CD4-positive, CD25-positive, alpha-beta regulatory T cell (primary cell): ENCODE data around the gene CYTH2. TPM values are rescaled to one million over a fixed set of nuclear protein-coding genes. Genes with fewer than 3 reads are reported as not detected.

ENCODE experiments used
- ATAC-seq, 2 donors: fragments of 150-1000 bp; cut with Tn5 transposase; one replicate each; pipeline ENCODE4 v1.10.0; 2021; ENCODE audit warnings: low read depth in 2 of 2, moderate number of reproducible peaks in 2 of 2, moderate library complexity in 1 of 2
- DNase-seq, 3 donors: peaks; one replicate each; pipeline versions ENCODE4 v3.0.0 to v3.0.0-alpha.2; 2012 to 2022; ENCODE audit warnings: mixed read lengths in 1 of 3
- H3K27ac ChIP-seq: one replicate; pipeline ENCODE4 v1.7.0; 2013; ENCODE audit warnings: mild to moderate bottlenecking, low read length; ENCODE audit not compliant: insufficient read depth, poor library complexity, severe bottlenecking
- H3K27me3 ChIP-seq: one replicate; pipeline ENCODE4 v1.7.0; 2013; ENCODE audit warnings: low read length; ENCODE audit not compliant: control insufficient read depth, insufficient read depth
- H3K36me3 ChIP-seq: one replicate; pipeline ENCODE4 v1.7.0; 2013; ENCODE audit warnings: mild to moderate bottlenecking, low read length, moderate library complexity; ENCODE audit not compliant: control insufficient read depth, insufficient read depth
- H3K4me1 ChIP-seq: 2 replicates; pipeline ENCODE4 v1.7.0; 2013; ENCODE audit warnings: mild to moderate bottlenecking, low read length; ENCODE audit not compliant: insufficient read depth, control insufficient read depth, poor library complexity, severe bottlenecking
- H3K4me3 ChIP-seq: one replicate; pipeline ENCODE4 v1.7.0; 2013; ENCODE audit warnings: low read depth, mild to moderate bottlenecking, low read length, moderate library complexity
- H3K9me3 ChIP-seq, 2 experiments: 1 replicate in 1 of 2; 2 replicates in 1 of 2; pipeline ENCODE4 v1.7.0; 2013; ENCODE audit warnings: low read length in 2 of 2, mild to moderate bottlenecking in 1 of 2, moderate library complexity in 1 of 2; ENCODE audit not compliant: control insufficient read depth in 2 of 2
- H3K27ac Mint-ChIP-seq, 3 donors: one replicate each; pipeline ENCODE4 v1.8.0; 2020 to 2022; ENCODE audit warnings: mild to moderate bottlenecking in 3 of 3, mixed read lengths in 3 of 3, moderate library complexity in 2 of 3
- H3K27me3 Mint-ChIP-seq: one replicate; pipeline ENCODE4 v1.8.0; 2022; ENCODE audit warnings: mild to moderate bottlenecking, mixed read lengths
- H3K36me3 Mint-ChIP-seq: one replicate; pipeline ENCODE4 v1.8.0; 2020; ENCODE audit warnings: mixed read lengths
- H3K4me1 Mint-ChIP-seq, 4 donors: one replicate each; pipeline ENCODE4 v1.8.0; 2020 to 2022; ENCODE audit warnings: mixed read lengths in 4 of 4, mild to moderate bottlenecking in 1 of 4
- H3K4me3 Mint-ChIP-seq, 4 donors: one replicate each; pipeline ENCODE4 v1.8.0; 2020 to 2022; ENCODE audit warnings: mild to moderate bottlenecking in 4 of 4, mixed read lengths in 4 of 4, moderate library complexity in 3 of 4
- H3K9me3 Mint-ChIP-seq, 7 donors: one replicate each; pipeline ENCODE4 v1.8.0; 2020 to 2022; ENCODE audit warnings: mixed read lengths in 7 of 7, mild to moderate bottlenecking in 3 of 7, moderate library complexity in 2 of 7
- polyA plus RNA-seq, 4 donors: library from polyadenylated mRNA; unstranded; fragments of 300-500 nt; fragmentation: Illumina TruSeq; gene quantifications; one replicate each; pipeline ENCODE4 v1.2.3, GENCODE V29; 2021
- total RNA-seq: library from RNA; stranded (reverse); gene quantifications from one replicate; pipeline ENCODE4 v1.2.3, GENCODE V29; 2022

The CYTH2 gene
- total and polyA plus RNA-seq, 5 donors from 2014 or later = 24.2 to 46.7 (median 31.1) TPM

DNA sequence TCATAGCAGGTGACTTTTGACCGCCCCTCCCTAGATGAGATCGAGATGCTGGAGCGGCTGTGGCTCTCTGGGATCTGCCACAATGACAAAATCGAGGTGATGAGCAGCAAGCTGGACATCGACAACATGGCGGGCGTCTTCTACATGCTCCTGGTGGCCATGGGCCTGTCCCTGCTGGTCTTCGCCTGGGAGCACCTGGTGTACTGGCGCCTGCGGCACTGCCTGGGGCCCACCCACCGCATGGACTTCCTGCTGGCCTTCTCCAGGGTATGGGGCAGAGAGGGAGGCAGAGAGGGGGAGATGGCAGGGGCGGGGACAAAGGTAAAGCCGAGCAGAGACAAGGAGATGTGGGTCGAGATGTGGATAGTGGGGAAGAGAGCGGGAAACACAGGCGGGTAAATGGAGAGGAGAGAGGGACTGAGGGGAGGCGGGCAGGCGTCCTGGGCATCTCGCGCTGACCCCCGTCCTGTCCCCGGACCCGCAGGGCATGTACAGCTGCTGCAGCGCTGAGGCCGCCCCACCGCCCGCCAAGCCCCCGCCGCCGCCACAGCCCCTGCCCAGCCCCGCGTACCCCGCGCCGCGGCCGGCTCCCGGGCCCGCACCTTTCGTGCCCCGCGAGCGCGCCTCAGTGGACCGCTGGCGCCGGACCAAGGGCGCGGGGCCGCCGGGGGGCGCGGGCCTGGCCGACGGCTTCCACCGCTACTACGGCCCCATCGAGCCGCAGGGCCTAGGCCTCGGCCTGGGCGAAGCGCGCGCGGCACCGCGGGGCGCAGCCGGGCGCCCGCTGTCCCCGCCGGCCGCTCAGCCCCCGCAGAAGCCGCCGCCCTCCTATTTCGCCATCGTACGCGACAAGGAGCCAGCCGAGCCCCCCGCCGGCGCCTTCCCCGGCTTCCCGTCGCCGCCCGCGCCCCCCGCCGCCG is 26.8 kb upstream of the CYTH2 start:
- Mint-ChIP-seq H3K4me1 (peaks cover 0 to 39% (median 16%) of the 10 kb centered on the region in 4 donors), H3K4me3 (peak overlapping the region in 3 of 4 donors; percentile 58 to 82 (median 67)), H3K27ac (no peak overlapping the region), H3K9me3 (no peaks in the 10 kb centered on the region), H3K27me3 (peaks cover 52% of the 10 kb centered on the region), H3K36me3 (peaks cover 1% of the 10 kb centered on the region)
- peaks cover 28% of the 10 kb centered on the region for H3K4me1 ChIP-seq
- H3K4me3 ChIP-seq = no peak overlapping the region
- H3K27ac ChIP-seq = no peak overlapping the region
- no peak for ATAC-seq
- peaks cover 9% of the 10 kb centered on the region for H3K27me3 ChIP-seq
- H3K36me3 ChIP-seq = peaks cover under 1% of the 10 kb centered on the region
- no peak for DNase-seq
- H3K9me3 ChIP-seq = no peaks in the 10 kb centered on the region

DNA sequence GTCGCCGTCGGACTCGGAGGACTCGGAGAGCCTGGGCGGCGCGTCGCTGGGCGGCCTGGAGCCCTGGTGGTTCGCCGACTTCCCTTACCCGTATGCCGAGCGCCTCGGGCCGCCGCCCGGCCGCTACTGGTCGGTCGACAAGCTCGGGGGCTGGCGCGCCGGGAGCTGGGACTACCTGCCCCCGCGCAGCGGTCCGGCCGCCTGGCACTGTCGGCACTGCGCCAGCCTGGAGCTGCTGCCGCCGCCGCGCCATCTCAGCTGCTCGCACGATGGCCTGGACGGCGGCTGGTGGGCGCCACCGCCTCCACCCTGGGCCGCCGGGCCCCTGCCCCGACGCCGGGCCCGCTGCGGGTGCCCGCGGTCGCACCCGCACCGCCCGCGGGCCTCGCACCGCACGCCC is 25.9 kb upstream of the CYTH2 start:
- peaks cover 9% of the 10 kb centered on the region for H3K36me3 ChIP-seq
- Mint-ChIP-seq H3K27ac (no peak overlapping the region), H3K4me1 (peaks cover under 1 to 46% (median 20%) of the 10 kb centered on the region in 4 donors), H3K27me3 (peaks cover 45% of the 10 kb centered on the region), H3K36me3 (peaks cover 9% of the 10 kb centered on the region), H3K4me3 (no peak overlapping the region), H3K9me3 (no peaks in the 10 kb centered on the region)
- DNase-seq (peak in 1 of 3 donors; percentile 20), ATAC-seq (no peak)
- peaks cover 28% of the 10 kb centered on the region for H3K4me1 ChIP-seq
- peaks cover 8% of the 10 kb centered on the region for H3K27me3 ChIP-seq
- H3K27ac ChIP-seq = no peak overlapping the region
- no peak overlapping the region for H3K4me3 ChIP-seq
- no peaks in the 10 kb centered on the region for H3K9me3 ChIP-seq

DNA sequence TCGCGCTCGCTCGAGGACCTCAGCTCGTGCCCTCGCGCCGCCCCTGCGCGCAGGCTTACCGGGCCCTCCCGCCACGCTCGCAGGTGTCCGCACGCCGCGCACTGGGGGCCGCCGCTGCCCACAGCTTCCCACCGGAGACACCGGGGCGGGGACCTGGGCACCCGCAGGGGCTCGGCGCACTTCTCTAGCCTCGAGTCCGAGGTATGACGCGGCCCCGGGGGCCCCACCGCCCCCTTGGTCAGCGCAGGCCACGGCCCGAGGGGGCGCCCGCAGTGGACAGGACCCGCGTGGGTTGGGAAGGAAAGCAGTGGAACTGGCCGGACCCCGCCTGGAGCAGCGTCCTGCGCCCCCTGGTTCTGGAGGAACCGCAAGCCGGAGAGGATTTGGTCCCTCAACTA is 25.4 kb upstream of the CYTH2 start:
- H3K9me3 Mint-ChIP-seq = no peaks in the 10 kb centered on the region
- H3K9me3 ChIP-seq = no peaks in the 10 kb centered on the region
- peaks cover 40% of the 10 kb centered on the region for H3K27me3 Mint-ChIP-seq
- DNase-seq (no peak), ATAC-seq (no peak)
- H3K4me3 ChIP-seq = no peak overlapping the region
- H3K36me3 ChIP-seq = peaks cover 13% of the 10 kb centered on the region
- no peak overlapping the region for H3K4me3 Mint-ChIP-seq
- H3K4me1 ChIP-seq = peaks cover 28% of the 10 kb centered on the region
- H3K36me3 Mint-ChIP-seq = peaks cover 14% of the 10 kb centered on the region
- H3K4me1 Mint-ChIP-seq = peaks cover 4 to 51% (median 24%) of the 10 kb centered on the region in 4 donors
- no peak overlapping the region for H3K27ac ChIP-seq
- no peak overlapping the region for H3K27ac Mint-ChIP-seq
- peaks cover 8% of the 10 kb centered on the region for H3K27me3 ChIP-seq

DNA sequence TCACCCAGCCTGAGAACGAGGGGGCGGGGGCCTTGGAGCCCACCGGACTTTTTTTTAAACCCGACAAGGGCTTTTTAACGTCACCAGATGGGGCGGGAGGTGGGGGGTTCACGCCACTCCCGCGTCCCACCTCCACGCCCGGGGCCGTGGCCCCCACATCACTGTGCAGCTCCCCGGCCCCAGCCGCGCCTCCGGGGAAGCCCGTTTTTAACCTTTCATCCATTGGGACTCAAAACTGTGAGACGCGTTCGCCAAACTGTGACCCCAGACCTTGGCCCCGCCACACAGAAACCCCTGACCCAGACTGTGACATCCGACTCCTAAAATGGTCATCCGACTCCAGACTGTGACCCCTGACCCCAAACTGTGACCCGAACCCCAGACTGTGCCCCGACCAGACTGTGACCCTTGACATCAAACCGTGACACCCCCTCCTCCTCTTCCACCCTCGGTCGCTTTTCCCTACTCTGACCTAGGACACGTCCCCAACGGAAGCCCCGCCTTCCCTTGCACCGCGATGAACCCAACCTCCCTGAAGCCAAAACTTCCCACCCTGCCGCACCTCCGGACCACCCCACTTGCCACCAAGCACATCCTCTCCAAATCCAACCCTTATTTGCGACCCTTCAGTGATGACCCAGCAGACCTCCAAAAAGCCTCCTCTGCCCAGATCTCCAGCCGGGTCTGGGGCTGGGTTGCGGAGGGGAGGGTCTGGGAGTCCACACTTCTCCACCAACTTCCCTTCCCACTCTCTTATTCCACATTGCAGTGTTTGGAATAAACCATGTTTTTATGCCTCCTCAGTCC is 24.8 kb upstream of the CYTH2 start:
- Mint-ChIP-seq H3K4me3 (peak overlapping the region; percentile 85 to 95 (median 94)), H3K27me3 (peaks cover 40% of the 10 kb centered on the region), H3K4me1 (peaks cover 4 to 51% (median 26%) of the 10 kb centered on the region in 4 donors), H3K36me3 (peaks cover 15% of the 10 kb centered on the region), H3K27ac (peak overlapping the region; percentile 88 to 96 (median 95)), H3K9me3 (no peaks in the 10 kb centered on the region)
- DNase-seq (no peak), ATAC-seq (no peak)
- no peak overlapping the region for H3K27ac ChIP-seq
- peaks cover 19% of the 10 kb centered on the region for H3K36me3 ChIP-seq
- H3K9me3 ChIP-seq = no peaks in the 10 kb centered on the region
- H3K4me1 ChIP-seq = peaks cover 28% of the 10 kb centered on the region
- peaks cover 8% of the 10 kb centered on the region for H3K27me3 ChIP-seq
- peak overlapping the region; percentile 95 for H3K4me3 ChIP-seq

DNA sequence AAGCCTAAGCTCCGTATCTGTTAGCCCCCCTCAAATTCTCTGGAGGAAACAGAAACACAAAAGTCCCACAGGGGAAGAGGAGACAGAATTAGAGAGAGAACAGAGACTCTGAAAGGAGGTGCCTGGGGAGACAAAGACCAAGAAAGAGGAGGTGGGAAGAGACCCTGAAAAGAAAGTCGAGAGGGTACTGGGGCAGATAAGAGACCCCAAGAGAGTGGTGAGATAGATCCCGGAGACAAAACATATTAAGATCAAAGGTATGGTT is 24.3 kb upstream of the CYTH2 start:
- peak overlapping the region; percentile 95 for H3K4me3 ChIP-seq
- peak overlapping the region; percentile 8 to 96 (median 88) for H3K27ac Mint-ChIP-seq
- no peak for DNase-seq

DNA sequence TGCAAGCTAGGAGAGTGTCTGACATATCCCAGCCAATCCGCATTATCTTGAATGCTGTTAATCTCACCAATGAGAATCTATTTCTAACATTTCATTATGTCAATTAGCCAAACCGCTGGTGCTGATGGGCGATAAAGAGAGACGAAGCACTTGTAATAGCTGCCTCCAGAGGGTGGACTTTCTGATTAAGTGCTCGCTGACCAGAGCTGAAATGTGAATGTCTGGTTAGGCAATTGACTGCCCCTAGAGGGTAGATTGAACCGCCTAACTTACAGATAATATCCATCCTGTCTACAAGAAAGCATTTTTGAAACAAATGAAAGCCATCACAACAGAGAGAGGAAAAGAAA is 23.9 kb upstream of the CYTH2 start:
- H3K4me1 ChIP-seq = peaks cover 28% of the 10 kb centered on the region
- DNase-seq = no peak
- no peaks in the 10 kb centered on the region for H3K9me3 ChIP-seq
- H3K4me3 ChIP-seq = peak overlapping the region; percentile 95
- no peaks in the 10 kb centered on the region for H3K9me3 Mint-ChIP-seq
- peaks cover 27% of the 10 kb centered on the region for H3K36me3 ChIP-seq
- peaks cover 4 to 51% (median 26%) of the 10 kb centered on the region in 4 donors for H3K4me1 Mint-ChIP-seq
- H3K36me3 Mint-ChIP-seq = peaks cover 15% of the 10 kb centered on the region
- ATAC-seq = peak; percentile 9 to 18
- H3K27ac ChIP-seq = peak overlapping the region; percentile 84
- H3K27me3 Mint-ChIP-seq = peaks cover 38% of the 10 kb centered on the region
- H3K4me3 Mint-ChIP-seq = peak overlapping the region; percentile 85 to 95 (median 94)
- H3K27me3 ChIP-seq = peaks cover 8% of the 10 kb centered on the region
- peak overlapping the region; percentile 8 to 96 (median 88) for H3K27ac Mint-ChIP-seq

More for the DNA sequence above, 24.3 kb upstream of the CYTH2 start:
- H3K9me3 Mint-ChIP-seq = no peaks in the 10 kb centered on the region
- peaks cover 28% of the 10 kb centered on the region for H3K4me1 ChIP-seq
- peaks cover 40% of the 10 kb centered on the region for H3K27me3 Mint-ChIP-seq
- H3K27me3 ChIP-seq = peaks cover 8% of the 10 kb centered on the region
- peak overlapping the region; percentile 85 to 95 (median 94) for H3K4me3 Mint-ChIP-seq
- H3K4me1 Mint-ChIP-seq = peaks cover 4 to 51% (median 26%) of the 10 kb centered on the region in 4 donors
- H3K36me3 Mint-ChIP-seq = peaks cover 15% of the 10 kb centered on the region
- no peaks in the 10 kb centered on the region for H3K9me3 ChIP-seq
- no peak for ATAC-seq
- no peak overlapping the region for H3K27ac ChIP-seq
- H3K36me3 ChIP-seq = peaks cover 24% of the 10 kb centered on the region

DNA sequence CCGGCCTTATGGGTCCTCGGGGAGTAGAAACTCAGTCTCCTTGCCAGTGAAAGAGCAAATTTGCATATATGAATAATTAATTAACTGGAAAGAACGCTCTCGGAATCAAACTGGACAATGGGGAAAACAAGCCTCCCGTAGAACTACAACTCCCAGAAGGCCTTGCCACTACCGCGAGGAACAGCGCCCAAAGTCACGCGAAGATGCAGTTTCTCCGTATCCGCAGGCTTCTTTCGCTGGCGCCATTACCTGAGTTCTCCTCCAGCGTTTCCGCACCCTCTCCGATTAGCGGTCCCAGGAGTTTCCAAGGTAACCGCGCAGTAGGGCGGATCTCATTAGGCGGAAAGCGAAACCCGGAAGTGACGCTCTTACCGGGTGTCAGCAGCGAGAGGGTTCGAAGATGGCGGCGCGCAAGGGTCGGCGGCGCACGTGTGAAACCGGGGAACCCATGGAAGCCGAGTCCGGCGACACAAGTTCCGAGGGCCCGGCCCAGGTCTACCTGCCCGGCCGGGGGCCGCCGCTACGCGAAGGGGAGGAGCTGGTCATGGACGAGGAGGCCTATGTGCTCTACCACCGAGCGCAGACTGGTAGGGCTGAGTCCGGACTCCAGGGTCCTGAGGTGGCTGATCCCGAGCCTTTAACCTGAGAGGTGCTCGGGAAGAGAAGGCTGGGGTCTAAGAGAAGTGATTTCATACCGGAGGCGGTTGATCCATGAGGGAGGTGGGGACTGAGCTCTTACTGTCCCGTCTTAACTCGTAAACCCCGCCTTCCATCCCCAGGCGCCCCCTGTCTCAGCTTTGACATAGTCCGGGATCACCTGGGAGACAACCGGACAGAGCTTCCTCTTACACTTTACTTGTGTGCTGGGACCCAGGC is 23.3 kb upstream of the CYTH2 start, which contains the start of gene GRWD1:
Gene GRWD1, plus strand, starts transcription at position 378 of the 876 bp plus-strand sequence. Its CDS starts 23 bp downstream, at position 401.
- peak within 1 kb of the TSS; percentile 95 for H3K4me3 ChIP-seq
- peaks cover 33% of the 10 kb centered on the region for H3K36me3 ChIP-seq
- peak within 1 kb of the TSS; percentile 84 for H3K27ac ChIP-seq
- ATAC-seq (peak; percentile 95 to 96), DNase-seq (peak; percentile 94 to 99 (median 95))
- Mint-ChIP-seq H3K27ac (peak within 1 kb of the TSS; percentile 8 to 96 (median 88)), H3K27me3 (peaks cover 32% of the 10 kb centered on the region), H3K4me1 (peaks cover 4 to 51% (median 26%) of the 10 kb centered on the region in 4 donors), H3K9me3 (no peaks in the 10 kb centered on the region), H3K36me3 (peaks cover 15% of the 10 kb centered on the region), H3K4me3 (peak within 1 kb of the TSS; percentile 85 to 95 (median 94))
- H3K9me3 ChIP-seq = no peaks in the 10 kb centered on the region
- H3K27me3 ChIP-seq = peaks cover 8% of the 10 kb centered on the region
- peaks cover 28% of the 10 kb centered on the region for H3K4me1 ChIP-seq
